Glomerular endothelial cell (primary cell): ENCODE measurements around the gene CELF5. TPM values are rescaled to one million over a fixed set of nuclear protein-coding genes. Genes with fewer than 3 reads are reported as not detected.
"Not testable (repeated sequence)": the region's sequence is repeated elsewhere in the genome, so short reads cannot be mapped to it uniquely, and the experiment has no call there.

Source experiments
- DNase-seq: peaks from one replicate; pipeline ENCODE4 v3.0.0-alpha.2; 2011; ENCODE audit warnings: low read depth, low spot score; ENCODE audit errors: extremely low read depth
- total RNA-seq: library from RNA; depleted of rRNA; stranded (reverse); fragments of >200 nt; gene quantifications from 2 replicates; pipeline ENCODE4 v1.2.3, GENCODE V29; 2015

The CELF5 gene
- total RNA-seq, 1 donor from 2014 or later: 0.41 TPM

DNA sequence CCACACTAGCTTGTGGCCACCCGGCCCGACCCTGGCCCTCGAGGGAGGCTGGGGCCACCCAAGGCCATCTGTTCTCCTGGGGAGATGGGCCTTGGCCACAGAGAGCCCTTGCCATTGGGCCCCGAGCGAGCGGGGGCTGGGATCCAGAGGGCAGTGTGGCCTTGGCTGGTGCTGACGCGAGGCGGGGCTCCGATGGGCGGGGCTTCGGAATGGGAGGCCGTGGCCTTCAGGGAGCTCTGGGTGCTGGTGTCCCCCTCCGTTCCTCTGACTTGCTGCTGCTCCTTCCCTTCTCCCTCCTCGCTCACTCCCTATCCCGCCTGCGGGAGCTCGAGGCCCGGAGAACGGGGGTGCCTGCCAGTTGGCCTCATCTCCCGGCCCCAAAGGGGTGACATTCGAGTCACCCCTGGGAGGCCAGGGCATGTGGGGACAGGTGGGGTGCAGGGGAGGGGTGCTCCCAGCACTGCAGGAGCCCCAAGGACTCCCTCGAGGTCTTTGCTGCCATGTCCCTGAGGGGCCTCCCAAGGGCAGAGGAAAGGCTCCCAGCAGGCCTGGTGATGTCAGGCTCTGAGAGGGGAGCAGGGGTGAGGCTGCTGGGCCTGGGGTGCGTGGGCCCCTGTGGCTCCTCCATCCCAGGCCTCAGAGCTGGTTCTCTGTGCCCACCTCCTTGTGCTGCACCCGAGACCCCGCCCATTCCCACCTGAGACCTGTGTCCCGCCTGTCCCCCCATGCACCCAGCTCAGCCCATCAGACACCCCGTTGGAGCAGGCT lies 34.6 kb upstream of the CELF5 start:
- DNase-seq: no peak

GRCh38 chr19:3190470-3190770 lies 34.0 kb upstream of the CELF5 start:
- DNase-seq: no peak

- DNase-seq: no peak
Measured at GRCh38 chr19:3190921-3191805, 33.3 kb upstream of the CELF5 start.

- not testable (repeated sequence) for DNase-seq
Measured at GRCh38 chr19:3191806-3192104, 32.7 kb upstream of the CELF5 start.

DNA sequence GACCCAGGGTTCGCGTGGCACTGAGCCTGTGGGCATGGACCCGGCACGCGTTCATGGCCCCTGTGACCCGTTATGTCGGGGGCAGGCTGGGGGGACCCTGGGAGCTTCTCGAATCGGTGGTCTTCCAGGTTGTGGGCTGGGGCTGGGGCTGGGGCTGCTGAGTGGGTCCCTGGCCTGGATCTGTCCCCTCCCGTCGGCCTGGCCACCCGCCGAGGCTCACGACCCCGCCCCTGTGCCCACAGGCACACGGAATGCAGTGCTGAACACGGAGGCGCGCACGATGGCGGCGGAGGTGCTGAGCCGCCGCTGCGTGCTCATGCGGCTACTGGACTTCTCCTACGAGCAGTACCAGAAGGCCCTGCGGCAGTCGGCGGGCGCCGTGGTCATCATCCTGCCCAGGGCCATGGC lies 32.2 kb upstream of the CELF5 start:
- DNase-seq: no peak

GRCh38 chr19:3192684-3193083 lies 31.8 kb upstream of the CELF5 start:
- no peak for DNase-seq

- DNase-seq: no peak
Measured at GRCh38 chr19:3193256-3194105, 31.0 kb upstream of the CELF5 start.

DNA sequence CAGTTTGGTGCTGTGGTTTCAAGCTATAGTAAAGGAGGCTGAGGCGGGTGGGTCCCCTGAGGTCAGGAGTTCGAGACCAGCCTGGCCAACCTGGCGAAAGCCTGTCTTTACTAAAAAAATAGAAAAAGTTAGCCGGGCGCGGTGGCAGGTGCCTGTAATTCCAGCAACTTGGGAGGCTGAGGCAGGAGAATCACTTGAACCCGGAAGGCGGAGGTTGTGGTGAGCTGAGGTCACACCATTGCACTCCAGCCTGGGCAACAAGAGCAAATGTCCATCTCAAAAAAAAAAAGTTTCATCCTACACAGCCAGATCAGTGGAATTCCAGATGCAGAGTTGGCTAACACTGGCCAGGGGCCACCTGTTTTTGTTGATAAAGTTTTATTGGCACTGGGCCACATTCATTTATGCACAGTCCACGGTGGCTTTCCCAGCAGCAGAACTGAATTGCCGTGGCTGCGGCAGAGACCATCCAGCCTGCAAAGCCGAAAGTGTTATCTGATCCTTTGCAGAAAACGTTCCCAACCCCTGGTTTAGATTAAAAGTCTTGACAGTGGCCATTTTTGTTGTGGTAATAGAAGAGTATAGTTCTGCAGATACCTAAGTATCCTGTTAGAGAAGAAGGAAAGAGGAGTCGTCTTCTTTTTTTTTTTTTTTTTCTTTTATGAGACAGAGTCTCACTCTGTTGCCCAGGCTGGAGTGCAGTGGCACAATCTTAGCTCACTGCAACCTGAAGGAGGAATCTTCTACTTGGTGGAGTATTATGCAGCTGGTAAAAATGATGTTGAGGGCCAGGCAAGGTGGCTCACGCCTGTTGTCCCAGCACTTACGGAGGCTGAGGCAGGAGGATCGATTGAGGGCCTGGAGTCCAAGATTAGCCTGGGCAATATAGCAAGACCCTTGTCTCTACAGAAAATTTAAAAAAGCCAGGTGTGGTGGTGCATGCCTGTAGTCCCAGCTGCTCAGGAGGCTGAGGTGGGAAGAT lies 30.1 kb upstream of the CELF5 start:
- DNase-seq: no peak

DNA sequence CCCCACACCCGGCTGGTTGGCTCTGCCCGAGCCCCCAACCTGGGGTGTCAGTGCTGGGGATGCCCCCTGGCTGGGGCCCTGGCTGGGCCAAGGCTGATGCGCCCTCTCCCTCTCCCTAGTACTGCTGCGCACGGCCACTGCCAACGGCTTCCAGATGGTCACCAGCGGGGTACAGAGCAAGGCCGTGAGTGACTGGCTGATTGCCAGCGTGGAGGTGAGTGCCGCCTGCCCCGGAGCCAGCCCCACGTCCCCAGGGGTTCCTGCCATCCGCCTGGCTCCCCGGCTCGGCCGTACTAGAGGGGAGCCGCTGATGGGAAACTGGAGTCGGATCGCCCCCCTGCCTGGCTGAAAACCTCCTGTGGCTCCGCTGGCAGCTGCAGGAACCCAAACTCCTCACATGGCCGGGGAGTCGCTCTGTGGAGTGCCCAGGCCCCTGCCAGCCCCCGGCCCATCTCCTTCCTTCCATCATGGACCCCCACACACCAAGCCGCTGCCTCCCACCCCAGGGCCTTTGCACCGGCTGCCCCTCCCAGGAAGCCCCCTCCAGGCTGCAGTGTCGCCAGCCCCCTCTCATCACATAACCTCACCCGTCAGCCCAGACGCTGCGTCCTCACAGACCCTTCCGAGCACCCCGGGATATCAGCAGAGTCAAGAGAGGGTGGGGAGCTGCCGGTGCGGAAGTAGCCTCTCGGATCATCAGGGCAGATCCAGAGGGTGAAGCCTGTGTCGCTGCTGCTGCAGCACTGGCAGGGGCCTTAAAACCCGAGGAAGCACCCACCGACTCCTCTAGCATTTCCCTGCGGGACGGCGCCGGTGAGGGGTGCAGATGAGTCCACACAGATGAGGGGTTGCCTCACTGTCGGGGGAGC lies 28.2 kb upstream of the CELF5 start:
- DNase-seq: no peak

DNA sequence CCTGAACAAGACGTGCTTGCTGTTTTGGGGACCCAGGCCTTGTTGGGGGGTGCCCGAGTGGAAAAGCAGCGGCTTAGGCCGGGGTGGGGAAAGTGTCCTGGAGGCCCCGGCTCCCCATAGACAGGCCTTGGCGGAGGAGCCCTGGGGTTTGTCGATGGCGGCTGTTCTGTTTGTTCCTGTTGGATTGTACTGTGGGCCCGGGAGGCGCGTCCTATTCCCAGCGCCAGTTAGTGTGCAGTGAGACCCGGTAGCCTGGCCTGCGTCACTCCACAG lies 27.6 kb upstream of the CELF5 start:
- DNase-seq: no peak

DNA sequence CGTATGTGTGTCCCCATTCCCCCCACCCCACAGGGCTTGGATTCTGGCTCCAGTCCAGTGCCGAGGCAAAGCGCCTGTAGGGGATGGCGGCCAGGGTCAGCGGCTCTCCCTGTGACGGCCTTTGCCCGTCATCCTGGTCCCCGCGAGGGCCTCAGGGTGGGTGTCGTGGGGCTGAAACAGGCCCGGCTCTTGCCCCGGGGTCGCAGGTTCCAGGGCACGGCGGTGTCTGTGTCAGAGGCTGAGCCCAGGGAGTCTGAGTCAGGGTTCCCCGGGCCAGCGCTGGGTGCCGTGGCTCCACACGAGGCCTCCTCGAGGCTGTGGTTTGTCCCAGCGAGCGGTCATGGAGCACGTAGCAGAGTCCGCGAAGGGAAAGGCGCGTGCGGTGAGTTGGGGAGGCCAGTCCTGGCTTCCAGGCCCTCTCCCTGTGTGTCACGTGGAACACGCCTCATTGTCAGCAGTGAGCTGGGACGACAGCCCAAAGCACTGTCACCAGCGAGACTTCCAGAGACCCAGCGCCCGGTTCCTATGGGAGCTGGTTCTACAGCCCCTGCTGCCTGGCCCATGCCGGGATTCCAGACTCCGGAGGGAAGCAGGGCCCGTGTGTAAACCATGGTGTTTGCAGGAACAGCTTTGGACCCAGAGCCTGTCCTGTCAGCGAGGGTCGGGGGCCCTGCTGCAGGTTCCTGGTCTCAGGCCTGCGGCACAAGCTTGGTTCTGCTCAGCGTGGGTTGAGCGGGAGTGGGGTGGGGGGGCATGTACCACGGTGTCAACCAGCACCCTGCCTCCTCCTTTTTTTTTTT lies 25.4 kb upstream of the CELF5 start:
- no peak for DNase-seq

GRCh38 chr19:3201072-3201700 lies 23.3 kb upstream of the CELF5 start:
- DNase-seq: no peak

- DNase-seq: no peak
Measured at GRCh38 chr19:3201911-3202310, 22.6 kb upstream of the CELF5 start.

GRCh38 chr19:3202346-3202745 lies 22.1 kb upstream of the CELF5 start:
- DNase-seq: no peak

DNA sequence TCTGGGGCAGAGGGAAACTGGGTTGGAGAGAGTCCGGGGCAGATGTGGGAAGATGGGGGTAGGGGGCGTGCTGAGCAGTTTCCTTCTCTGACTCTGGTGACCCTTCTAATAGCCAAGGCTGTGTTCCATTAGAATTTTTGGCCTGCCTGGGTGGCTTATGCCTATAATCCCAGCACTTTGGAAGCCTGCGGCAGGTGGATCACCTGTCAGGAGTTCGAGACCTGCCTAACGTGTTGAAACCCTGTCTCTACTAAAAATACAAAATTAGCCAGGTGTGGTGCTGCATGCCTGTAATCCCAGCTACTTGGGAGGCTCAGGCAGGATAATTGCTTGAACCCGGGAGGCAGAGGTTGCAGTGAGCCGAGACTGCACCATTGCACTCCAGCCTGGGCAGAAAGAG lies 21.6 kb upstream of the CELF5 start:
- not testable (repeated sequence) for DNase-seq

DNA sequence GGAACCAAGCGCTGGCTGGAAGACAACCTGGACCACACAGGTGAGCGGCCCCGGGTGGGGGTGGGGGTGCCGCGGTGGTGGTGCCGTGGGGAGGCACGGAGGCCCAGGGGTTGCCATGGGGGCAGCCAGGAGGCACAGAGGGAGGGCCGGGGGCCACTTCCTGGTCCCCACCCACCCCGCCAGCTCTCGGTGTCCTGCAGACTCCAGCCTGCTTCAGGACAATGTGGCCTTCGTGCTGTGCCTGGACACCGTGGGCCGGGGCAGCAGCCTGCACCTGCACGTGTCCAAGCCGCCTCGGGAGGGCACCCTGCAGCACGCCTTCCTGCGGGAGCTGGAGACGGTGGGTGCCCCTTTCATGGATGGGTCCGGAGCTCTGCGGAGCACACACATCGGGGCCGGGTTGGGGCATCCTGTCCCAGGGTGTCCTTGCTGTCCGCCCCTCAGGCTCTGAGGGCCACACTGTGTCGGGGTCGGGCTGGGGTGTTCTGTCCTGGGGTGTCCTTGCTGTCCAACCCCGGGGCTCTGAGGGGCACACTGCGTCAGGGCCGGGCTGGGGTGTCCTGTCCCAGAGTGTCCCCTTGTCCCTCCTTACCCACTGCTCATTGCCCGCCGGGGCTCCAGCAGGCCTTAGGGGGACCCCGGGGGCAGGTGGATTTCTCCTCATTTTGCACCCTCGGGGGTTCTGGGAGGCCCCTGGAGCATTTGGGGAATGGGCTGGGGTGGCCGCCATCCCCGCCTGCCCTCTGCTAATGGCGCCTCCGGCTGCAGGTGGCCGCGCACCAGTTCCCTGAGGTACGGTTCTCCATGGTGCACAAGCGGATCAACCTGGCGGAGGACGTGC lies 20.4 kb upstream of the CELF5 start:
- no peak for DNase-seq

DNA sequence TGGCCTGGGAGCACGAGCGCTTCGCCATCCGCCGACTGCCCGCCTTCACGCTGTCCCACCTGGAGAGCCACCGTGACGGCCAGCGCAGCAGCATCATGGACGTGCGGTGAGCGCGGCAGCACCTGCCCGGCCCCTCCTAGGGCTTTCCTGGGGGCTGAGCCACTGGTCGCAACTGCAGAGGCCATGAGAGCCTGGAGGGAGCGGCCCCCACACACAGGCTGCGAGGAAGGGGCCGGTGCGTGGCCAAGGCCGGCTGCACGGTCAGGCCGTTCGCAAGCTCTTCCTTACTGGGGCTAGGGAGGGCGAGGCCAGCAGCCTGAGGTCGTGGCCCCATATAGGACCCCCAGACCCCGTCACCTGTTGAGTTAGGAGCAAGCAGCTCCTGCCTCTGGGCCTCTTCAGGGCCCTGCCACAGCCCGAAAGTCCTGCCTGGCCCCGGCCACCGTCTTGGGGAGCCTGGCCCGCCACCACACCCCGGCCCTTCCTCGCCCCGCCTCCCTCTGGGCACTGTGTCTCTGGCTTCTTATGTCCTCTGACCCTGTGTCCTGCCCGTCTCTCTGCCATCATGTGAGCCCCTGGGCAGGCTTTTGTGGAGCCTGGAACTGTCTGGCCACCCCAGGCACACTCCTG lies 19.7 kb upstream of the CELF5 start:
- DNase-seq: no peak
